ENCODE data around the gene FCER2. TPM values are rescaled to one million over a fixed set of nuclear protein-coding genes. Genes with fewer than 3 reads are reported as not detected.
"Not testable (repeated sequence)": the region's sequence is repeated elsewhere in the genome, so short reads cannot be mapped to it uniquely, and the experiment has no call there.

The FCER2 gene
- total RNA-seq, 1 donor from 2014 or later = under 0.01 TPM

DNA sequence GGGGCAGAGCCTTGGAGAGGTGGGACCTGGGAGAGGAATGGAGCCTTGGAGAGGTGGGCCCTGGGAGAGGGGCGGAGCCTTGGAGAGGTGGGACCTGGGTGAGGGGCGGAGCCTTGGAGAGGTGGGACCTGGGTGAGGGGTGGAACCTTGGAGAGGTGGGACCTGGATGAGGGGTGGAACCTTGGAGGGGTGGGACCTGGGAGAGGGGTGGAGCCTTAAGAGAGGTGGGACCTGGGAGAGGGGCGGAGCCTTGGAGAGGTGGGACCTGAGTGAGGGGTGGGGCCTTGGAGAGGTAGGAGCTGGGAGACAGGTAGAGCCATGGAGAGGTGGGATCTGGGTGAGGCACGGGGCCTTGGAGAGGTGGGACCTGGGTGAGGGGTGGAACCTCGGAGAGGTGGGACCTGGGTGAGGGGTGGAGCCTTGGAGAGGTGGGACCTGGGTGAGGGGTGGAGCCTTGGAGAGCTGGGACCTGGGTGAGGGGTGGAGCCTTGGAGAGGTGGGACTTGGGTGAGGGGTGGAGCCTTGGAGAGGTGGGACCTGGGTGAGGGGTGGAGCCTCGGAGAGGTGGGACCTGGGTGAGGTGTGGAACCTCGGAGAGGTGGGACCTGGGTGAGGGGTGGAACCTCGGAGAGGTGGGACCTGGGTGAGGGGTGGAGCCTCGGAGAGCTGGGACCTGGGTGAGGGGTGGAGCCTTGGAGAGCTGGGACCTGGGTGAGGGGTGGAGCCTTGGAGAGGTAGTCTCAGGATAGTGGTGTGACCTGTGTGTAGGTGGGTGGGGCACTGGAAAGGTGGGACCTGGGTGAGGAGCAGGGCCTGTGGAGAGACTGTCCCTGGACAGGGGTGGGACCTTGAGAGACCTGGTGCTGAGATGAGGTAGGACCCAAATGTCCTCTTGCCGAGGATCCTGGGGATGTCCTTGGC is 58.0 kb downstream of the FCER2 start:
- H3K36me3 ChIP-seq (ENCODE audit: control insufficient read depth in 3 of 3, insufficient read depth in 3 of 3, low read length in 3 of 3); H3K4me1 ChIP-seq (ENCODE audit: control insufficient read depth in 3 of 3, insufficient read depth in 3 of 3, low read length in 3 of 3); H3K4me3 ChIP-seq (ENCODE audit: low read length in 3 of 3); H3K27ac ChIP-seq (ENCODE audit: low read depth, low read length); H3K9ac ChIP-seq (ENCODE audit: low read depth in 1 of 3, low read length in 3 of 3); H3K9me3 ChIP-seq (ENCODE audit: control insufficient read depth in 3 of 3, low read length in 3 of 3): not testable (repeated sequence)
- peaks cover 6 to 22% (median 13%) of the 10 kb centered on the region in 3 donors for H3K27me3 ChIP-seq (ENCODE audit: control insufficient read depth in 3 of 3, insufficient read depth in 3 of 3, low read length in 3 of 3)

GRCh38 chr19:7643031-7643415 is 58.9 kb downstream of the FCER2 start:
- Histone ChIP-seq H3K4me3 (ENCODE audit: low read length in 3 of 3) (no peak overlapping the region), H3K27ac (ENCODE audit: low read depth, low read length) (no peak overlapping the region), H3K9ac (ENCODE audit: low read depth in 1 of 3, low read length in 3 of 3) (no peak overlapping the region), H3K36me3 (ENCODE audit: control insufficient read depth in 3 of 3, insufficient read depth in 3 of 3, low read length in 3 of 3) (no peaks in the 10 kb centered on the region), H3K9me3 (ENCODE audit: control insufficient read depth in 3 of 3, low read length in 3 of 3) (no peaks in the 10 kb centered on the region), H3K4me1 (ENCODE audit: control insufficient read depth in 3 of 3, insufficient read depth in 3 of 3, low read length in 3 of 3) (no peaks in the 10 kb centered on the region), H3K27me3 (ENCODE audit: control insufficient read depth in 3 of 3, insufficient read depth in 3 of 3, low read length in 3 of 3) (peaks cover 8 to 28% (median 21%) of the 10 kb centered on the region in 3 donors)

DNA sequence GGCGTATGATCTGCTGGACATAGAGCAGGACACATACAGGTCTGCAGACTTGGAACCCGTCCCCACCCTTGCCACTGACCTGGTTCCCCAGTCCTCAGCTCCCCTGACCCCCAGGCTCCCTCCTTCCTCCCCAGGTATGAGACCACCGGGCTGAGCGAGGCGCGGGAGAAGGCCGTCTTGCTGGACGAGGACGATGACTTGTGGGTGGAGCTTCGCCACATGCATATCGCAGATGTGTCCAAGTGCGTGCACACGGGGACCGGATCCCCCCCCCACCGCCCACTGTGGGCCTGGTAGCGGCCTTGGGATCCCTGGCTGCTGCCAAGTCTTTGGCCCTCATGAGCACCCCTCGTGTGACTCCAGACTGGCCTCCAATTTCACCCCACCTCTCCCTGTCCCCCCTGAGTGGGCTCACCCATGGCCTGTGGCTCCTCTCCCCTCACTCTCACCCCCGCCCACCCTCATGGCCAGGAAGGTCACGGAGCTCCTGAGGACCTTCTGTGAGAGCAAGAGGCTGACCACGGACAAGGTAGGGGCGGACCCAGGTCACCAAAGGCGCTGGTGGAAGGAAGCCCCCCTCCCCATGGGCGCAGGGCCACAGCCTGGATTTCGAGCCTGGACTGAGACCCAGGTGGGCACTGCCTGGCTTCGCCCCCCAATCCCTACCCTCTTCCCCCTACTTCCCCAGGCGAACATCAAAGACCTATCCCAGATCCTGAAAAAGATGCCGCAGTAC is 59.5 kb downstream of the FCER2 start:
- Histone ChIP-seq H3K27me3 (ENCODE audit: control insufficient read depth in 3 of 3, insufficient read depth in 3 of 3, low read length in 3 of 3) (peaks cover 9 to 33% (median 27%) of the 10 kb centered on the region in 3 donors), H3K27ac (ENCODE audit: low read depth, low read length) (no peak overlapping the region), H3K9me3 (ENCODE audit: control insufficient read depth in 3 of 3, low read length in 3 of 3) (no peaks in the 10 kb centered on the region), H3K4me3 (ENCODE audit: low read length in 3 of 3) (no peak overlapping the region), H3K4me1 (ENCODE audit: control insufficient read depth in 3 of 3, insufficient read depth in 3 of 3, low read length in 3 of 3) (no peaks in the 10 kb centered on the region), H3K9ac (ENCODE audit: low read depth in 1 of 3, low read length in 3 of 3) (no peak overlapping the region), H3K36me3 (ENCODE audit: control insufficient read depth in 3 of 3, insufficient read depth in 3 of 3, low read length in 3 of 3) (no peaks in the 10 kb centered on the region)

GRCh38 chr19:7641290-7642276 is 60.3 kb downstream of the FCER2 start:
- no peaks in the 10 kb centered on the region for H3K4me1 ChIP-seq (ENCODE audit: control insufficient read depth in 3 of 3, insufficient read depth in 3 of 3, low read length in 3 of 3)
- peaks cover 10 to 39% (median 31%) of the 10 kb centered on the region in 3 donors for H3K27me3 ChIP-seq (ENCODE audit: control insufficient read depth in 3 of 3, insufficient read depth in 3 of 3, low read length in 3 of 3)
- H3K27ac ChIP-seq (ENCODE audit: low read depth, low read length) = no peak overlapping the region
- no peaks in the 10 kb centered on the region for H3K36me3 ChIP-seq (ENCODE audit: control insufficient read depth in 3 of 3, insufficient read depth in 3 of 3, low read length in 3 of 3)
- H3K9ac ChIP-seq (ENCODE audit: low read depth in 1 of 3, low read length in 3 of 3) = no peak overlapping the region
- no peak overlapping the region for H3K4me3 ChIP-seq (ENCODE audit: low read length in 3 of 3)
- H3K9me3 ChIP-seq (ENCODE audit: control insufficient read depth in 3 of 3, low read length in 3 of 3) = no peaks in the 10 kb centered on the region

DNA sequence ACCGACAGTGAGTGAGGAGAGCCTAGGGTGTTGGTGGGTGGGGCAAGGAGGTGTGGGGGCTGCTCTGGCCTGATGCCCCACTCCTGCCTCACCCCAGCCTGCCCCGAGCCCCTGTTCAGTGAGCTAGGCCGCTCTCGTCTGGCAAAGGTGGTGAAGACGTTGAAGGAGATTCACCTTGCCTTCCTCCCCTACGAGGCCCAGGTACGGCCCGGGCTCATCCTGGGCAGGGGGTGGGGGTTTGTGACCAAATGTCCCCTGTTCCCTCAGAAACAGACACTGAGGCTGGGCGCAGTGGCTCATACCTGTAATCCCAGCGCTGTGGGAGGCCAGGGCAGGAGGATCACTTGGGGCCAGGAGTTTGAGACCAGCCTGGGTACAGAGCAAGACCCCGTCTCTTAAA is 61.1 kb downstream of the FCER2 start:
- H3K9me3 ChIP-seq (ENCODE audit: control insufficient read depth in 3 of 3, low read length in 3 of 3) = no peaks in the 10 kb centered on the region
- H3K4me3 ChIP-seq (ENCODE audit: low read length in 3 of 3) = no peak overlapping the region
- no peak overlapping the region for H3K27ac ChIP-seq (ENCODE audit: low read depth, low read length)
- no peak overlapping the region for H3K9ac ChIP-seq (ENCODE audit: low read depth in 1 of 3, low read length in 3 of 3)
- peaks cover 15 to 46% (median 38%) of the 10 kb centered on the region in 3 donors for H3K27me3 ChIP-seq (ENCODE audit: control insufficient read depth in 3 of 3, insufficient read depth in 3 of 3, low read length in 3 of 3)
- no peaks in the 10 kb centered on the region for H3K36me3 ChIP-seq (ENCODE audit: control insufficient read depth in 3 of 3, insufficient read depth in 3 of 3, low read length in 3 of 3)
- H3K4me1 ChIP-seq (ENCODE audit: control insufficient read depth in 3 of 3, insufficient read depth in 3 of 3, low read length in 3 of 3) = peaks cover 0 to 6% (median 2%) of the 10 kb centered on the region in 3 donors

DNA sequence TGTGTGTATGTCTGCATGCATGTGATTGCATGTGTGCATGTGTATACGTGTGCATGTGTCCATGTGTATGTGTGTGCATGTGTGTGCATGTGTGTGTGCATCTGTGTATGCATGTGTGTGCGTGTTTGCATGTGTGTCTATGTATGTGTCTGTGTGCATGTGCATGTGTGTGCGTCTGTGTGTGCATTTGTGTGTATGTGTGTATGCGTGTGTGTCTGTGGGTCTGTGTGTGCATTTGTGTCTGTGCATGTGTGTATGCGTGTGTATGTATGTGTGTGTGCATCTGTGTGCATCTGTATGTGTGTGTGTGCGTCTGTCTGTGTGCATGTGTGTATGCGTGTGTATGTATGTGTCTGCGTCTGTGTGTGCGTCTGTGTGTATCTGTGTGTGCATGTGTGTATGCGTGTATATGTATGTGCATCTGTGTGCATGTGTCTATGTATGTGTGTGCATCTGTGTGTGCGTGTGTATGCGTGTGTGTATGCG is 62.0 kb downstream of the FCER2 start:
- H3K4me3 ChIP-seq (ENCODE audit: low read length in 3 of 3) = no peak overlapping the region
- peaks cover 0 to 7% (median 6%) of the 10 kb centered on the region in 3 donors for H3K4me1 ChIP-seq (ENCODE audit: control insufficient read depth in 3 of 3, insufficient read depth in 3 of 3, low read length in 3 of 3)
- peaks cover 21 to 48% (median 47%) of the 10 kb centered on the region in 3 donors for H3K27me3 ChIP-seq (ENCODE audit: control insufficient read depth in 3 of 3, insufficient read depth in 3 of 3, low read length in 3 of 3)
- no peak overlapping the region for H3K27ac ChIP-seq (ENCODE audit: low read depth, low read length)
- H3K9ac ChIP-seq (ENCODE audit: low read depth in 1 of 3, low read length in 3 of 3) = no peak overlapping the region
- no peaks in the 10 kb centered on the region for H3K36me3 ChIP-seq (ENCODE audit: control insufficient read depth in 3 of 3, insufficient read depth in 3 of 3, low read length in 3 of 3)
- H3K9me3 ChIP-seq (ENCODE audit: control insufficient read depth in 3 of 3, low read length in 3 of 3) = no peaks in the 10 kb centered on the region

DNA sequence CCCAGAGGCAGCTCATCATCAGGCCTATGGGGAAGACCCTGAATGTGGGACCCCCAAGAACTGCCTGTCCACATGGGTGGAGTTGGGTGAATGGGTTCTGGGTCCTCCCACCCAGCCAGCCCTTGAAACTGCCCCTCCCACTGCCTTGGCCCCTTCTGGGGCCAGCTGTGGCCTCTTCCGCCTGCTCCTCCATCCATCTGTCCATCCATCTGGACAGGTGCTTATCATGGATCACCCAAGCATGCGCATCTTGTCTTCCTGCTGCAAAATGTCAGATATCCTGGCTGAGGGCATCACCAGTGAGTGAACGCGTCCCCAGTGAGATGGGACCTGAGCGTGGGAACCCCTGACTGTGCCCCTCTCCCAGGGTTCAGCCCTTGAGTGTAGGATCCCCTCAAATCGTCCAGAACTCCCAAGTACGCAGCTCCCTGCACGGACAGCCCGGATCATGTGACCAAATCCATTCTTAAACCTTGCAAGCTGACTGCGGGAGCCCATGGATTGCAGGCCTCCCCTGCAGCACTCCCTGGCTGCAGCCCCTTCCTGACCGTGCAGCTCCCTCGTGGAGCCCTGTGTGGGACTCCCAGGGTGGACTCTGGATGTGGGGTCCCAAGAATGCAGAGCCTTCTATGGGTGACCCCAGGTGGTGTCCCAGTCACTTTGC is 63.0 kb downstream of the FCER2 start:
- Histone ChIP-seq H3K27me3 (ENCODE audit: control insufficient read depth in 3 of 3, insufficient read depth in 3 of 3, low read length in 3 of 3) (peaks cover 21 to 52% (median 48%) of the 10 kb centered on the region in 3 donors), H3K36me3 (ENCODE audit: control insufficient read depth in 3 of 3, insufficient read depth in 3 of 3, low read length in 3 of 3) (no peaks in the 10 kb centered on the region), H3K9ac (ENCODE audit: low read depth in 1 of 3, low read length in 3 of 3) (no peak overlapping the region), H3K4me1 (ENCODE audit: control insufficient read depth in 3 of 3, insufficient read depth in 3 of 3, low read length in 3 of 3) (peaks cover 0 to 7% (median 6%) of the 10 kb centered on the region in 3 donors), H3K9me3 (ENCODE audit: control insufficient read depth in 3 of 3, low read length in 3 of 3) (no peaks in the 10 kb centered on the region), H3K27ac (ENCODE audit: low read depth, low read length) (no peak overlapping the region), H3K4me3 (ENCODE audit: low read length in 3 of 3) (no peak overlapping the region)

Data from skeletal muscle tissue (tissue), 4 donors.